Measurements from ENCODE around the gene SMCHD1.

SMCHD1 gene

DNA sequence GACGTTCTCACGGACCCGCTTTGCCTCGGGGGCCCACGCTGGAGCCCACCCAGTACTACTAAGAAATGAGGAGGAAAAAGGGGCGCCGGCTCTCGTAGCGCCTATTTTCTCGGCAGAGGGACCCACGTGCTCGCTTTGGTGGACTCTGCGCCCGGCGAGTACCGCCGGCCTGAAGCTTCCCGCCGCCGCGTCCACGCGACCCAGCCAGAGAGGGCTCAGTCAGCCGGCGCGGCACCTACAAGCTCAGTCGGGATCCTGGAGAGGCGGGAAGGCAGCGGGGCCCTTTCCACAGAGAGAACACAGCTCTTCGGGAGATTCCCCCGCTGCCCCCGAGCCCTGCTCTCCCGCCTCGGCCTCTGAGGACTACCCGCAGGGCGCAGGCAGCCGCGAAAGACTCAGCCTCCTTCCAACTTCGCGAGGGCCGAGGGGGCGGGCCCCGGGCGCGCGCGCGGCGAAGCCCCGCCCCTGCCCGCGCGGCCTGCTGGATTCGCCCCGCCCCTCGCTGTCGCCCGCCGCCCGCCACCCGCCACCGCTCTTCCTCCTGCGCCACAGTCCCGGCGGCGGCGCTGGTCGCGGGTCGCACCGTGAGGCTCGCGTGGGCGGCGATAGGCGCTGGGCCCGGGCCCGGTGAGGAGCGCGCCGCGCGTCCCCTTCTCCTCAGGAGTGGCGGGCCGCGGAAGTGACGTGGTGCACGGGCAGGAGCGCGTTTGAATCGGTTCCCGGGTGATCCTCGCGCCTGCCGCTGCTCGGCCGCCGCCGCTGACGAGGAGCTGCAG, at the start of gene SMCHD1:
SMCHD1 (plus strand) TSS at position 549 of the 776 bp plus-strand sequence. CDS start 350 bp downstream, outside the sequence.
- peak; percentile 54 for DNase-seq (ENCODE audit: low read depth)

DNA sequence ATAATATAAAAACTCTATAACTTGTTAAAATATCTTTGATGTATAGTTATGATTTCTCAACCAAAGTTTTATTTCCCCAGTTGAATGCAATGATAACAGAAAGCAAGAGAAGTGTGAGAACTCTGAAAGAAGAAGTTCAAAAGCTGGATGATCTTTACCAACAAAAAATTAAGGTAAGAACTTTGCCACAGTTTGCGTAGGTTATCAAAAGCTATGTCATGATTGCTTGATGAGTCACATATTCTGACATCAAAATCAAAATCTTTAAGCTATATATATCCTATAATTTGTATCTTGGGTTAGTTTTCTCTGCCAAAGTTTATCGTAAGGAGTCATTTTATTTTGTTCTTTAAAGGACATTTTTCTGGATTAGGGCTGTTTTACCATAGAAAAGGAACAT, 49.2 kb upstream of the SMCHD1 start:
- DNase-seq (ENCODE audit: low read depth), result no peak

DNA sequence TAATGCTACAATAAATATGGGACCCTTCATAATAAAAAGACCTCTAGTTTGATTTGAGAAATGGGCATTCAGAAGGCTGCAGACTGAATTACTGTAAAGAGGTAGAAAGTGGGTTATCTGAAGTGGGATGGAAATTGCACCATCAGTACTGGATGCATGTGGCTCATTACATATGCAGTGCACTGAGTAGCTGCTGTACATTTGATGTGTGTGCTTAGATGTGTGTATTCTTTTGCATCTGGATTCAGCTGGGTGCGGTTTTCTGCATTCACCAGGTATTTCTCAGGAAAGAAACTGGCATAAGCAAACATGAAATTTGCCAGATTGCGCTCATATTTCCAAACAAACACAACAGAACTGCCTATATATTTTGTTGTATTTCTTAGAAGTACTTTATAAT, 45.9 kb upstream of the SMCHD1 start:
- DNase-seq (ENCODE audit: low read depth), result no peak

DNA sequence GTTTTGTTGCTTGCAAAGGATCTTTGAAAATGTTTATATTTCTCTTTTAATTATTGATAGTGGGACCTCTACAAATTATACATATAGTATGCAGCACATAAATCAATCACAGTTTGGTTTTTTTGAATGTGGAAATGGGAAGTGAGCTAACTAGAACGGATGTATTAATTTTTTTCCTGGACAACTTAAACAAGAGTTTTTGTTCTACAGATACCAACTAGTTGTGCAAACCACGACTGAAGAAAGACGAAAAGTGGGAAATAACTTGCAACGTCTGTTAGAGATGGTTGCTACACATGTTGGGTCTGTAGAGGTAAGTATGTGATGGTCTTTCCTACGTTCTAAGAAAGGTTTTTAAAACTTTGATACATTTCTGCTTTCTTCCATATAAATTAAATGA, 45.0 kb upstream of the SMCHD1 start:
- no peak for DNase-seq (ENCODE audit: low read depth)

DNA sequence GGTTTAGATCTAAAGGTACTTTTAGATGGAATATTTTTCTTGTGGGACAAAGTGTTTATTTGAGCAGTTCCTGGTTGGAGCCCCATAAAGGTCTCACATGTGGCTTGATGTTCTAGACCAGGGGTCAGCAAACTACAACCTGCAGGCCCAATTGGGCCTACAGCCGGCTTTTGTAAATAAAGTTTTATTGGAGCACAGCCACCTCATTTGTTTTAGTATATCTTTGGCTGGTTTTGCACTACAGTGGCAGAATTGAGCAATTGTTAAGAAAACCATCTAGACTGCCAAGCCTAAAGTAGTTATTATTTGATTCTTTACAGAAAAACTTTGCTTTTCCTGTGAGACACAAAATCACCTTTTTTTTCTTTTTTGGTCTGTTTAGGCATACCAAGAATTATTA, 42.5 kb upstream of the SMCHD1 start:
- no peak for DNase-seq (ENCODE audit: low read depth)

DNA sequence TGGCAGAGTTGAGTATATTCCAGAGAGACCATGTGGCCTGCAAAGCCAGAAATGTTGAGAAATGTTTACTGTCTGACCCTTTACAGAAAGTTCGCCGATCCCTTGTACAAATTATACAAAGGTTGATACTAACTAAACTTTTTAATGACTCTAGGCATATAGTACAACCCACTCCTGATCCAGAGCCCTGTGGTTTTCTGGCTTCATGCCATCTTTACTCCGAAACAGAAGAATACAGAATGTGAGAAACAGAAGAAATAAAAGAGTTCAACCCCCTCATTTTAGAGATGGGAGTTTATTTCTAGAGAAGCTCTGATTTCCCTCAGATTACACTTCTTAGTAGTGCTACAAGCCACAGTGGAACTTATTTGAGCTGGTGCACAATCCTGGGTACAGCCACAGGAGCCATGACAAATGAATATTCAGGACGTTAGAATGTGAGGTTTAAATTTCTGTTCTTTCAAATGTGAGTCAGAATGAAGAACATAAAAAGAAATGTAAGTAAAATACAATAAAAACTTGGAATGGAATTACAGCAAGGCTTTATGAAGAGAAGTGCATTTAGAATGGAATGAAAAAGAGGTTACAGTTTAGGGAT, 38.0 kb upstream of the SMCHD1 start:
- no peak for DNase-seq (ENCODE audit: low read depth)

DNA sequence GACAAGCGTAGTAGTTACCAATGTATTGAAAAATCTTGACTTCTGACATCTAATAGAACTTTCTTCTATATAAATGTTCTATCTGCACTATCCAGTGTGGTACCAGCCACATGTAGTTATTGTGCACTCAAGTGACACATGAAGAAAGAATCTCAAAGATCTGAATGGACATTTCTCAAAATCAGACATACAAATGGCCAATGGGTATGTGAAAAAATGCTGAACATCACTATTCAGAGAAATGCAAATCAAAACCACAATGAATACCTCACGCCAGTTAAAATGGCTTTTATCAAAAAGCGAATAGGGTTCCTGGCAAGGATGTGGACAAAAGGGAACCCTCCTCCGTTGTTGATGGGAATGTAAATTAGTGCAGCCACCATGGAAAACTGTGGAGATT, 37.5 kb upstream of the SMCHD1 start:
- peak; percentile 23 for DNase-seq (ENCODE audit: low read depth)

DNA sequence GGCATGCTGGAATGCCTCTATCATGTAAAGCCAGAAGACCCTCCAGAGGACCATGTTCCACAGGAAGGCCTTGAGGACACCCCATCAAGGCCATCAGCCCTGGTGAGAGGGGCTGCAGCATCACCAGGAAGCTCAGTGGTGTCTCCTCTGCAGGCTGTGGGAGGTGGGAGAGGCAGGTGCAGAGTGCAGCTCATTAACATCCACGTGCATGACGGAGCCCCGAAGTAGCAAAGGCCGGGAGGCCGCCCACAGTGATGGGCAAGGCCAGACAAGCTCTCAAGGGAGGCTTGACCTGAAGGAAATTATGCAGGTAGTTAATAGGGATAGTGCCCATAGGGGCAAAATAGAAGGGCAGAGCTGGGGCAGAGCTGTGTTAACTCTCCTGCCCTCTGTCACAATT, 30.3 kb upstream of the SMCHD1 start:
- no peak for DNase-seq (ENCODE audit: low read depth)

DNA sequence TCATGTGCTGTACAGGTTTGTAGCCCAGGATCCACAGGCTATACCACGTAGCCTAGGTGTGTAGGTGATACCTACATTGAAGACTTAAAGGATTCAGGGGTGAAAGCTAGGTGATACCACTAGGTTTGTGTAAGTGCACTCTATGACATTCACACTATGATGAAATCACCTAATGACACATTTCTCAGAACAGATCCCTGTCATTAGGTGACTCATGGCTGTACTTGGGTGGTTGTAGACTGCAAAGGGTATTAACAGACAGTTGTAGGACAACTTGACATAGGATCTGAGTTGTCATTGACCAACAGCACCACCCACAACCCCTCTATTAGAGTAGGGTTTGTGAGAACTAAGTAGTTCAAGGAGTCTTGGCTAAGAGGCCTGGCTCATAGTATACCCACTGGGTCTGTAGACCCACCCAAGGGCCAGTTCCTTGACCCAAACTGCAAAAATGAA, 27.7 kb upstream of the SMCHD1 start:
- DNase-seq (ENCODE audit: low read depth), result no peak

DNA sequence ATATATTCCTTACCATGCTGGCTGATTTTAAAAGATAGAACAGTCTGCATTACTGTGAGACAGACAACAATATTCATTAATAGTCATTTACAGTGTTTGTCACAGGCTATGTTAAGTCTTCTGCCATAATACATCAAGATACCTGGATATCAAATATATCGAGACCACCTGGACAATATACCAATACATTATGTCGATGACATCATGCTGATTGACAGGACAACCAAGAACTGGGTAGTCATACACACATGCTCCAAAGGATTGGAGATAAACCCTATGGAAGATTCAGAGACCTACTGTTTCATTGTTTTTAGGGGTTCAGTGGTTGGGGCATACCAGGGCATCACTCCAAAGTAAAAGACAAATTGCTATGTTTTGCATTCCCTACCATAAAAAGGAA, 26.5 kb upstream of the SMCHD1 start:
- DNase-seq (ENCODE audit: low read depth), result no peak

DNA sequence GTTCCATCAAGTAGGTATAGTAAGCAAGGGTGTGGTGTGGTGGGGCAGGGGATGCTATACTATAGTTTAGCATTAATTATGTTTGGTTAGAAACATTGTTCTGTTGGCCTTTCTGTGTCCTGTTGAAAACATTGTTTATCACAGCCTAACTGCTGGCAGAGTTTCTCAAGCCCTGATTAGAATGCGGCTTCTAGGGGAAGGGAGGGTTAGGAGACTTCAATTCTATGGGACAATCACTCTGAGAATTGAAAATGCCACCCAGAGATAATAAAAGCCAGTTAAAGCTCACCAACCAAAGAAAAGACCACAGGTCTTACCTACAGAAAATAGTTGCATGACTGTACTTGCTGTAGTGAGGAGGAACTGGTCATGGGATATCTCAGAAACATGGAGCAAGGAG, 19.9 kb upstream of the SMCHD1 start:
- no peak for DNase-seq (ENCODE audit: low read depth)

DNA sequence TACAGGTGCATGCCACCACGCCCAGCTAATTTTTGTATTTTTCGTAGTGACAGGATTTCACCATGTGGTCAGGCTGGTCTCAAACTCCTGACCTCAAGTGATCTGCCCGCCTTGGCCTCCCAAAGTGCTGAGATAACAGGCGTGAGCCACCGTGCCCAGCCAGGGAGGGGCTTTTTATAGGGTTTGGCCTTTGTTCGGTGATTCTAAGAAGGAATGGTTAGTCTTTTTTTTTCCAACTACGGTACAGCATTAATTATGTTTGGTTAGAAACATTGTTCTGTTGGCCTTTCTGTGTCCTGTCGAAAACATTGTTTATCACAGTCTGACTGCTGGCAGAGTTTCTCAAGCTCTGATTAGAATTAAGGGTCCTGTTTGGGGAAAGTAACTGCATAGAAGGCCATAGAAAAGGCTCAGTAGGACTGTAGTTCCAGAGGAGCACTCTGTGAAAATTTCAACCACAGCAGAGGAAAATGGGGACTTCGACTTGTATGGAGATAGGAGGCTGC, 19.3 kb upstream of the SMCHD1 start:
- no peak for DNase-seq (ENCODE audit: low read depth)

DNA sequence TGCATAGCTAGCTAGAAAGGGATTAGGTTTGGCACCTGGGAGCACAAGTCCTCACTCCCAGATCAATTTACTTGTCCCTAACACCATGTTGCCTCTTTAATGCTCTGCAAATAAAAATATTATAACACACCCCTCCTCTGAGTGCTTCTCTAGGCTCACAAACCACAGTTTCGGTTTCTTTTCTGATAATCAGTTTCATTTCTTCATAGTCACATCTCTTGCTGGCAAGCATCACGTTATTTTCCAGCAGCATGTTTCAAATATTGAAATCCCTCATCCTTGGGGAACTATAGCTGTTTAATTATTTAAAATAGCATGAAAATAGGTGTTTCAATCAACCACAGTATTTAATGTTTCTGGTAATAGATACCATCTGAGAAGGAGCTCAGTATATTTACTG, 13.9 kb upstream of the SMCHD1 start:
- DNase-seq (ENCODE audit: low read depth), result no peak

DNA sequence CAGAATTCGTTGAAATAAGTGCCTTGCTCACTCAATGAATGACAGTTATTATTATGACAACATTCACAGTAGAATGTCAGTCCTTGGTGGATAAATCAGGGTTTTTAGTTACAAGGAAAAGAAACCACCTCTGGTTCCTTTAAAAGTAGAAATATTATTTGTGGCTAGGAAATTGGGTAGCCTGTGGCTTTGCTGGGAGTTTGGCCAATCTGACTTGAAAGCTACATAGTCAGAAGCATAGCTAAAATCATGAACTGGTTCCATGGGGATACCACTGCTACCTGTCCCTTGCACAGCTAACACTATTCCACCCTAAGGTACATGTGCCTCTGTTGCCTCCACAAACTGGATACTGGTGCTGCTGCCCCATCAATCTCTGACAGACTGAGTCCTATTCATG, 12.8 kb upstream of the SMCHD1 start:
- no peak for DNase-seq (ENCODE audit: low read depth)

DNA sequence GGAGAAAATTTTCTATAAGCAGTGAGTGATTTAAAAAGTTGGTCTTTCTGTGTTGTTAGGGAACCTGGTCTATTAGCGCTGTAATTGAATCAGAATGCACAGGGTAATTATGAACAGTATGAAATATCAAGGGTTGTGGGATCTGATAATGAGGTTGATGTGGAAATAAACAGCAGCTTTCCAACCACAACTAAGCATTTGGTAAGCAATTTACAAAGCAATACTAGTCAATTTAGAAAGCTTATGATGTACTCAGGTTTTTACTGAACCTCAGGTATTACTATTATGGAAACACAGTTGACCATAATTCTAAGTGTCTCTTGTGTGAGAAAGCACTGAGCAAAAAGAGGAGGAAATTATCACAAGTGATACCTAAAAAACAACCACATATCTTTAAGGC, 11.0 kb upstream of the SMCHD1 start:
- no peak for DNase-seq (ENCODE audit: low read depth)

DNA sequence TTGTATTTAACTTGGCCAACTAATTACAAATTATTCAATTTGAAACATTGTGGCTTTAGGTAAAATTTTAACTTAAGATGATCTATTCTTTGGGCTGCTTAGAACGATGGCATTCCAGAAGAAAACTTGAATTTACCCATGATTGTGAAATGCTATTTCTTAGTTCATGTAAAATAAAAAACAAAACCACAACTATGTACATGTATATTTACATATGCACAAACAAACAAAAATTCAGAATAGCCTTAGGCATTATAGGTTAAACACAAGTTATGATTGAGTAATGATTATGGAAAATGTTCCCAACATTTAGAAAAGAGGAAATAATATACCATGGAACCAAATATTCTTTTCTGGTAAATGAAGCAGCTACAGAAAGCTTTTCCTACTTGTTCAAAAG, 3.5 kb upstream of the SMCHD1 start:
- DNase-seq (ENCODE audit: low read depth), result no peak

DNA sequence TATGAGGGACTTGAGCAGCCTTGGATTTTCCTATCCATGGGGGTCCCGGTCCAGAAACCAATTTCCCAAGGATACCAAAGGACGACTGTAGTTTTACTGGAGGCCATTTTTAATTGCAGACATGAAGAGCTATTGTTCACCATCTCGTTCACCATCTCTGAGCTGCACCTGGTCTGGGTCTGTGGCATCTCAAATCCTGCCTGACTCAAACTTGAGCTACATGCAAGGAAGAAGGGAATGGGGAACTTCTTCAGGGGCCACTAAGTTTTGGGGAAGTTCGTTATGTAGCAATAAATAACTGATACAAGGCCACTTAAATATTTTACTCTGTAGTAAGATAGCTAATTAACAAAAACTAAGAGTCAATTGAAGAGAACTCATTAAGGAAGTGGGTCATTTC, 2.1 kb upstream of the SMCHD1 start:
- DNase-seq (ENCODE audit: low read depth), result no peak

DNA sequence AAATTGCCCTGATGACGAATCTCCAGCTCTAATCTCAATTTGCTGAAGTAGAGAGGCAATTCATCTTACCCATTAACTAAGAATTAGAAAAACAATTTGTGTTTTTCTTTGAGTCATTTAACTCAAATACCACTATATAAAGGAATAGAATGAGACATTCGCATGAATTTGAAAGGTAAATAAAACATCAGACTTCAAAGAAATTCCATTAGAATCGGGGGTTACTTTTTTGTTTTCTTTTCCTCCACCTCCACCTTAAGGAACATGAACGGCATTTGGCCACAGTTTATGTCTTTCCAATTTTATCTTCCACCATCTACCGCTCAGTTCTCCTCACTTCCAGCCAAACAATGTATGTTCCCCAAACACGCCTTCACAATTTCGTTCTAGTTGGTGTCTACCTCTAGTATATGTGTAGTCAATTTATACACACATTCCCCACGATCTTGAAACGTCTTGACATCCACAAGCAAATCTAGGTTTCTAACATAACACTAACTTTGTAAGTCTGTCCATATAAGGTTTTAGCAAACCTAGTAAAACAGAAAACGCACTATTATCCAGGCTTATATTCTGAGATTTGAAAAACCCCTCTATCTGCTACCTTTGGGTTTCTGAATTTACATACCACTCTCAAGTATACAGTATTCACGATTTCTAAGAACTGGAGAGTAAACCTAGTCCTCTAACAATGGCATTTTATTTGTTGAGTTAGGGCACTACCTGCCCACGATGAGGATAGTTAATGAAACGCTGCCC, 1.2 kb upstream of the SMCHD1 start:
- DNase-seq (ENCODE audit: low read depth), result no peak

DNA sequence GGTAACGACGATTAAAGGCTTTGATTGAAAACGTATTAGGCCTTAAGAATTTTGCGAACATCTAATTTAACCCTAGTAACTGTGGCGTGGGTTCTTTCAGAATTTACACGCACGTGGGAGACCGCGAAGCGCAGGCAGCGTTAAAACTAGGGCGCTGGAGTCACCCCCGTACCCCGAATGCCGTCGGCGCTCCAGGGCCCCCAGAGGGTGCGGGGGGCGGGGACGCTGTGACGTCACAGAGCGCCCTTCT, 673 bp upstream of the SMCHD1 start:
- DNase-seq (ENCODE audit: low read depth), result no peak

DNA sequence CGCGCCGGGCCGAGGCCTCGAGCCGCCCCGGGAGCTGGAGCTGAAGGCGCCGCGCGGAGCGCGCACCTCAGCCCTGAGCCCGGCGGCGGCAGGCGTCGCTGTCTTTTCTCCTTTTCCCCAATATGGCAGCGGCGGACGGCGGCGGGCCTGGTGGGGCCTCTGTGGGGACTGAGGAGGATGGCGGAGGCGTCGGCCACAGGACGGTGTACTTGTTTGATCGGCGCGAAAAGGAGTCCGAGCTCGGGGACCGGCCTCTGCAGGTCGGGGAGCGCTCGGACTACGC, 369 bp downstream of the SMCHD1 start:
- DNase-seq (ENCODE audit: low read depth), result peak; percentile 41

DNA sequence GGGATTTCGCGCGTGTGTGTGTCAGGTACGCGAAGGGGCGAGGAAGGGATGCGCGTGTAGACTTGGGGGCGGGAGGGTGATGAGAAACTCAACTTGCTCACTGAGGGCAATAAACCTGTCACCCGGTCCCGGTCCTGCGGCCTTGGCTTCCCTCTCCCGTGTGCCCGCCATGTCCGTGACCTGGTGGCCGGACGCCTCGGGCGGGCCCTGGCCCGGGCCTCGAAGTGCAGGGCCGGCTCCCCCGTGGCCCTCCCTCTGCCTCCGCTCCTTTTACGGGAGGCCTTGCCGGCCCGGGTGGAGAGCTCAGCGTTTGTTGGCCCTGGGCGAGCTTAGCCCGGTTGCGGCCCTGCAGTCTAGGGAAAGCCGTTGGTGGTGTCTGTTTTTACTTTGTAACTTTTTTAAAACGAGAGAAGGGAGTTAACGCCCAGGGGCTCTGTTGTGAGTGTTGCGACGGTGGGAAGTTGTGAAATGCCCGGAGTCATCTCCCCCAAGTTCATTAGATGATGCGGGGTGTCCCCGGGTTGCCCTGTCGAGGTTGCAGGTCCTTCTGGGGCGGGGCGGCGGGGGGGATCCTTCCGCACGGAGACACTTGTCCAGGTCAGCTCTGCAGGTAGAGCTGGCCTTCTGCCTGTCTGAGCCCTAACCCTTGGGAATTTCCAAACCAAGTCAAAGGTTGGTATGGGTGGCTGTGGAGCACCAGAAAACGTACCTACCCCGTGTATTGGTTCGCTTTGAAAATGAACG, 883 bp downstream of the SMCHD1 start:
- DNase-seq (ENCODE audit: low read depth), result no peak

DNA sequence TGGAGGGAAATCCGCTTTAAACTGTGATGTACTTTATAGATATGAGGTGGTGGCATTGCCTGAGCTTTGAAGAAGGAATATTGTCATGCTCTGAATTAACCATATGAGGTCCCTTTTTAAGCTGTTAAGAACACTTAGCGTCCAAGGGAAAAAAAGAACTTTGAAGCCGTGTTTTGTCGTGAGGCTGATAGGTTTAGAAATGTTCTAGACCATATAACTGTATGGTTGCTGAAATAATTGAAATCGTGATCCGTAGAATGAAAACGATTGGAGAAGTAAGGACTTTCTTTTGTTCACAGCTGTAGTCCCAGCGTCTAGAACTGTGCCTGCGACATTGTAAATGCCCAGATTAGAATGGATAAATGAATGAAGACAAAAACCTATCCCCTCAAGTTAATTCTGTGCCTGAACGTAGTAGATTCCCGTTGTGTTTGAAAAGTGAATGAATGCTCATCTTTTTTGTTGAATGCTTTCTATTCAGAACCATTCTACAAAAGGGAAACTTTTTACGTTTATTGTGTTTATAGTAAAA, 1.5 kb downstream of the SMCHD1 start:
- no peak for DNase-seq (ENCODE audit: low read depth)

All from HS-27A (cell line).